Measurements from ENCODE around the gene ARHGAP5.
A peak's percentile ranks its signal among the peaks of the same experiment; 100 is the strongest.

The ARHGAP5 gene

DNA sequence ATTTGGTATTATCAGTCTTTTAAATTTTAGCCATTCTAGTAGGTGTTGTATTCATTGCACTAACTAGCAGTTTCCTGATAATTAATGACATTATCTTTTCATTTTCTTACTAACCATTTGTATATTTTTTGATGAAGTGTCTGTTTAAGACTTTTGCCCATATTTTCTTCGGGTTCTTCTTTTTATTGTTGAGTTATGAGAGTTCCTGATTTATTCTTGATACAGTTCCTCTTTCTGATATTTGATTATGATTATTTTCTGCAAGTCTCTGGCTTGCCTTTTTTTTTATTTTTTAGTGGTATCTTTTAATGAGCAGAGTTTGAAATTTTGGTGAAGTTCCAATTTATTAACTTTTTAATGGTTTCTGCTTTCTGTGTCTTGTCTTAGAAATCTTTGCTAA, 118.5 kb downstream of the ARHGAP5 start:
- Histone ChIP-seq H3K4me3 (ENCODE audit: low read depth, low read length, poor library complexity, severe bottlenecking) (no peak overlapping the region), H3K9me3 (ENCODE audit: low read length) (no peaks in the 10 kb centered on the region), H3F3A (ENCODE audit: insufficient read depth, low read length) (0 out of 2 replicates have a peak, but pooled peaks cover 2% of the 10 kb centered on the region), H3K4me1 (ENCODE audit: insufficient read depth, low read length, severe bottlenecking) (peaks cover 6% of the 10 kb centered on the region), H3K9me2 (ENCODE audit: low read depth, low read length) (no peaks in the 10 kb centered on the region), H3K27me3 (ENCODE audit: insufficient read depth, low read length) (no peaks in the 10 kb centered on the region), H3K27ac (ENCODE audit: low read depth, low read length, poor library complexity, severe bottlenecking) (no peak overlapping the region), H3K9ac (ENCODE audit: low read length) (no peak overlapping the region), H4K20me1 (ENCODE audit: insufficient read depth, low read length) (no peaks in the 10 kb centered on the region), H3K4me2 (ENCODE audit: low read length) (no peak overlapping the region), H3K79me2 (ENCODE audit: insufficient read depth, low read length) (no peaks in the 10 kb centered on the region), H3K36me3 (ENCODE audit: insufficient read depth, low read length) (no peaks in the 10 kb centered on the region), H2AFZ (ENCODE audit: low read length) (no peak overlapping the region)
- no peak for TF ChIP-seq EZH2 (IDR thresholded peaks at IDR 0.05; ENCODE audit: borderline replicate concordance, low read length)
- TF ChIP-seq, protein P1, sequence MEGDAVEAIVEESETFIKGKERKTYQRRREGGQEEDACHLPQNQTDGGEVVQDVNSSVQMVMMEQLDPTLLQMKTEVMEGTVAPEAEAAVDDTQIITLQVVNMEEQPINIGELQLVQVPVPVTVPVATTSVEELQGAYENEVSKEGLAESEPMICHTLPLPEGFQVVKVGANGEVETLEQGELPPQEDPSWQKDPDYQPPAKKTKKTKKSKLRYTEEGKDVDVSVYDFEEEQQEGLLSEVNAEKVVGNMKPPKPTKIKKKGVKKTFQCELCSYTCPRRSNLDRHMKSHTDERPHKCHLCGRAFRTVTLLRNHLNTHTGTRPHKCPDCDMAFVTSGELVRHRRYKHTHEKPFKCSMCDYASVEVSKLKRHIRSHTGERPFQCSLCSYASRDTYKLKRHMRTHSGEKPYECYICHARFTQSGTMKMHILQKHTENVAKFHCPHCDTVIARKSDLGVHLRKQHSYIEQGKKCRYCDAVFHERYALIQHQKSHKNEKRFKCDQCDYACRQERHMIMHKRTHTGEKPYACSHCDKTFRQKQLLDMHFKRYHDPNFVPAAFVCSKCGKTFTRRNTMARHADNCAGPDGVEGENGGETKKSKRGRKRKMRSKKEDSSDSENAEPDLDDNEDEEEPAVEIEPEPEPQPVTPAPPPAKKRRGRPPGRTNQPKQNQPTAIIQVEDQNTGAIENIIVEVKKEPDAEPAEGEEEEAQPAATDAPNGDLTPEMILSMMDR (IDR thresholded peaks at IDR 0.05; ENCODE audit: low read length), result no peak

DNA sequence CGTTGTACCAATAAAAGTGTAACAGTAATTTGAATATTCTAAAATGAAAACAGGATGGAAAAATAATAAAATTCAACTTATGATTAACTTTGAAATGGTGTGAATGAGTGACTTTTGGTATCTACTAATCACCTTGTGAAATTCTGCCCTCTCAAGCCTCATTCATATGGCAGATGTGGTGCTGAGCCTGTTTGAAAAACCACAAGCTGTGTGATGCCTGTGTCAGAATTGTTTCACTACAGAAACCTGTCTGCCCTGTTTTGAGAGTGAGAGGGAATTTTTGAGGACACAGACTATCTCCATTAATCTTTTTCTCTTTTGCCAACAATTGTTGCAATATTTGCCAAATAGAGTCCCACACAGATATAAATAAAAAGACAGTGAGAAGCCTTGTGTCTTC, 120.8 kb downstream of the ARHGAP5 start:
- Histone ChIP-seq H3K4me2 (ENCODE audit: low read length) (no peak overlapping the region), H3K36me3 (ENCODE audit: insufficient read depth, low read length) (no peaks in the 10 kb centered on the region)

DNA sequence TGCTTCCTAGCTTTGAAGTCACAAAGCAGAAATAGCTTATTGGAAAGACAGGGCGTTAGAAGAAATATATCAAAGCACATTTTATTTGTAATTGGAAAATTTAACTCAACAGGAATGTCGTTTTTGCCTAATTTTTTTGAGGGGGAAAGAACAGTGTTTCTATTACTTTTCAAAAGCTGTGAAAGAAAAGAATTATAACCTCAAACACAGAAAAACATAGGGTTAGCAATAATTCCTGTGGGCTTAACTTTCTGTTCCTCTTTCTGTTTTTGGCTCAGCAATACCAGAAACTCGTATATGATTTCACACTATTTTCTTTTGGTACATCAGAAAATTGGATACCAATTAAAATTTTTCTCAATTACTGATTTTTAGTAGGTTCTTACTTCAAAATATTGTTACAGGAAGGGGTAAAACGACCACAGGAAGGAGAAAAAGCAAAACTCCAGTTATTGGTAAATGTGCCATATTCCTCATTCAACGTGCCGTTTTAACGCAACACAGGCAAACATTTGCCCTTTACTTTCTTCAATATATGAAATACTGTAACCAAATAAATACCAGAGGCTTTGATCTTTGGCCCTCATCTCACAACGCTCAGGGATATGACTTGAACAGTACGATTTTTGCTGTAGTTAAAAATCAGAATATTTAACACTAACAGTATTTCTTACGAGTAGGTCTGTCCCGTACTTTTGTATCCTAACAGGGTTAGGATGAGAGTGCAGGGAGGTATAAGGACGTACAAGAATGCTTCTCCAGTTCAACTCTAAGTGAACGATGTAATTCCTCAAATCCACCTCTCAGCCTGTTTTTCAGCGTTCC, 123.5 kb downstream of the ARHGAP5 start:
- peaks cover 32% of the 10 kb centered on the region for H3K4me1 ChIP-seq (ENCODE audit: insufficient read depth, low read length, severe bottlenecking)
- H2AFZ ChIP-seq (ENCODE audit: low read length), result no peak overlapping the region
- H3K9ac ChIP-seq (ENCODE audit: low read length), result no peak overlapping the region
- TF ChIP-seq, protein P1 (IDR thresholded peaks at IDR 0.05; ENCODE audit: low read length), result no peak
- TF ChIP-seq EZH2 (IDR thresholded peaks at IDR 0.05; ENCODE audit: borderline replicate concordance, low read length), result no peak
- no peaks in the 10 kb centered on the region for H3K9me3 ChIP-seq (ENCODE audit: low read length)
- no peaks in the 10 kb centered on the region for H3K9me2 ChIP-seq (ENCODE audit: low read depth, low read length)
- no peaks in the 10 kb centered on the region for H4K20me1 ChIP-seq (ENCODE audit: insufficient read depth, low read length)
- H3K27me3 ChIP-seq (ENCODE audit: insufficient read depth, low read length), result no peaks in the 10 kb centered on the region
- H3K4me2 ChIP-seq (ENCODE audit: low read length), result peak overlapping the region; percentile 95
- H3K36me3 ChIP-seq (ENCODE audit: insufficient read depth, low read length), result no peaks in the 10 kb centered on the region
- no peaks in the 10 kb centered on the region for H3K79me2 ChIP-seq (ENCODE audit: insufficient read depth, low read length)
- H3K27ac ChIP-seq (ENCODE audit: low read depth, low read length, poor library complexity, severe bottlenecking), result peak overlapping the region; percentile 8
- H3F3A ChIP-seq (ENCODE audit: insufficient read depth, low read length), result 0 out of 2 replicates have a peak, but pooled peaks cover 4% of the 10 kb centered on the region
- H3K4me3 ChIP-seq (ENCODE audit: low read depth, low read length, poor library complexity, severe bottlenecking), result peak overlapping the region; percentile 92

More for the DNA sequence above, 120.8 kb downstream of the ARHGAP5 start:
- TF ChIP-seq, protein P1 (IDR thresholded peaks at IDR 0.05; ENCODE audit: low read length), result no peak
- no peak for TF ChIP-seq EZH2 (IDR thresholded peaks at IDR 0.05; ENCODE audit: borderline replicate concordance, low read length)
- Histone ChIP-seq H3F3A (ENCODE audit: insufficient read depth, low read length) (0 out of 2 replicates have a peak, but pooled peaks cover 4% of the 10 kb centered on the region), H3K4me3 (ENCODE audit: low read depth, low read length, poor library complexity, severe bottlenecking) (no peak overlapping the region), H4K20me1 (ENCODE audit: insufficient read depth, low read length) (no peaks in the 10 kb centered on the region), H3K9ac (ENCODE audit: low read length) (no peak overlapping the region), H2AFZ (ENCODE audit: low read length) (no peak overlapping the region), H3K27me3 (ENCODE audit: insufficient read depth, low read length) (no peaks in the 10 kb centered on the region), H3K9me3 (ENCODE audit: low read length) (no peaks in the 10 kb centered on the region), H3K79me2 (ENCODE audit: insufficient read depth, low read length) (no peaks in the 10 kb centered on the region), H3K4me1 (ENCODE audit: insufficient read depth, low read length, severe bottlenecking) (peaks cover 22% of the 10 kb centered on the region), H3K27ac (ENCODE audit: low read depth, low read length, poor library complexity, severe bottlenecking) (no peak overlapping the region), H3K9me2 (ENCODE audit: low read depth, low read length) (no peaks in the 10 kb centered on the region)

All from OCI-LY1 (cell line).